ENCODE results near the gene NDUFB10. TPM values are rescaled to one million over a fixed set of nuclear protein-coding genes. Genes with fewer than 3 reads are reported as not detected.

Gene NDUFB10
- polyA plus RNA-seq, 1 of the 3 experiments (the other 2 are of a cell fraction): 468 TPM

DNA sequence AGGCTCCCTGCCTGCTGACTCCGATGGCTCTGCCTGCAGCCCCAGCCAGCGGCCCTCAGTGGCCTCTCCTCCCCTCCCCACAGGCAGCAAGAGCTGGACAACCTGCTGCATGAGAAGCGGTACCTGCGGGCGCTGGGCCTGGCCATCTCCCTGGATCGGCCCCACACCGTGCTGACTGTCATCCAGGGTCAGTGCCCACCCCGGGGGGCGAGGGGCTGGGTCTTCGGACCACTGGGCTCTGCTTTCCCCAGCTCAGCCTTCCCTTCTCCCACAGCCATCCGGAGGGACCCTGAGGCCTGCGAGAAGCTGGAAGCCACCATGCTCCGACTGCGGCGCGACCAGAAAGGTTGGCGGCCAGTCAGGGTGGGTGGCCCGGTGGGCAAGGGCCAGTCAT is 18.5 kb downstream of the NDUFB10 start (continued):
- TF ChIP-seq CHD2 (IDR thresholded peaks at IDR 0.05; ENCODE audit: low read length, partially characterized antibody) (no peak), YY1 (IDR thresholded peaks at IDR 0.05; ENCODE audit: low read depth) (no peak), MXI1 (IDR thresholded peaks at IDR 0.05; ENCODE audit: low read depth, low read length) (no peak)

DNA sequence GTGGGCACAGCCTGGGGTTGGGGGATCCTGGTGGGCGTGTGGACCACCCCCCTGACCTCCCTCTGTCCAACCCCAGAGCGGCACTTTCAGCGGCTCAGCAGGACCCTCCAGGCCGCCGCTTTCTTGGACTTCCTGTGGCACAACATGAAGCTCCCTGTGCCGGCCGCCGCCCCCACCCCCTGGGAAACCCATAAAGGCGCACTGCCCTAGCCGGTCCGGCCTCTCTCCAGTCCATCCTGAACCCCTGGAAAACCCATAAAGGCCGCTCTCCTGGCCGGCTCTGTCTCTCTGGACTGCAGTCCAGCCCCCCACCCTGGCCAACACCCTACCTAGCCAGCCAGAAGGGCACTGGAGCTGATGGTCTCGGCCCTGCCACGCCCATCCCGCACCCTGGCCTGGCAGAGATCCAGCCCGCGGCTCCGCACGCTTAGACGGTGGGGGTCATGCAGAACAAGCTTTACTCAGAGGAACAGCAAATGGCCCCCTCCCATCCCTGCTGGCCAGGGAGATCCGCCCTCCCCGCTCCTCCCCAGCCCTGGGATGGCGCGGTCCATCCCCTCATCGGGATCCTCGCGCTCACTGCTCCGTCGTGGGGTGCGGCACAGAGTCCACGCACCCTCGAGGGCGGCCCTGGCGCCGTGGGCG is 19.3 kb downstream of the NDUFB10 start:
- Histone ChIP-seq H3K9ac (no peak overlapping the region), H4K20me1 (ENCODE audit: insufficient read depth) (no peaks in the 10 kb centered on the region), H3K27ac (ENCODE audit: low read depth in 2 of 2, low read length in 1 of 2) (no peak overlapping the region), H3K9me2 (no peaks in the 10 kb centered on the region), H3K9me3 (no peaks in the 10 kb centered on the region), H3K4me2 (no peak overlapping the region), H2AFZ (ENCODE audit: low read depth) (no peak overlapping the region), H3K27me3 (ENCODE audit: insufficient read depth) (no peaks in the 10 kb centered on the region), H3K4me1 (ENCODE audit: control insufficient read depth in 1 of 2, insufficient read depth in 2 of 2, low read depth in 1 of 2, low read length in 1 of 2) (peaks cover 0 to 8% of the 10 kb centered on the region in 2 experiments; a peak in 1 of 4 replicates), H3K79me2 (ENCODE audit: insufficient read depth) (peaks cover 6% of the 10 kb centered on the region; the same call in 1 of the 2 replicates), H3K4me3 (ENCODE audit: low read depth in 2 of 2, low read length in 1 of 2) (no peak overlapping the region), H3F3A (replicated peaks; ENCODE audit: insufficient read depth) (peaks cover 14% of the 10 kb centered on the region), H3K36me3 (replicated peaks in 1 of 2; ENCODE audit: control insufficient read depth in 1 of 2, insufficient read depth in 2 of 2, low read length in 1 of 2) (peaks cover 7 to 49% of the 10 kb centered on the region in 2 experiments)
- TF ChIP-seq RFX5 (IDR thresholded peaks at IDR 0.05; ENCODE audit: low read length): no peak
- TF ChIP-seq SMC3 (IDR thresholded peaks at IDR 0.05; ENCODE audit: low read depth, low read length): no peak
- no peak for TF ChIP-seq RXRA (IDR thresholded peaks at IDR 0.05; ENCODE audit: borderline replicate concordance, low read depth)
- TF ChIP-seq, protein P1, sequence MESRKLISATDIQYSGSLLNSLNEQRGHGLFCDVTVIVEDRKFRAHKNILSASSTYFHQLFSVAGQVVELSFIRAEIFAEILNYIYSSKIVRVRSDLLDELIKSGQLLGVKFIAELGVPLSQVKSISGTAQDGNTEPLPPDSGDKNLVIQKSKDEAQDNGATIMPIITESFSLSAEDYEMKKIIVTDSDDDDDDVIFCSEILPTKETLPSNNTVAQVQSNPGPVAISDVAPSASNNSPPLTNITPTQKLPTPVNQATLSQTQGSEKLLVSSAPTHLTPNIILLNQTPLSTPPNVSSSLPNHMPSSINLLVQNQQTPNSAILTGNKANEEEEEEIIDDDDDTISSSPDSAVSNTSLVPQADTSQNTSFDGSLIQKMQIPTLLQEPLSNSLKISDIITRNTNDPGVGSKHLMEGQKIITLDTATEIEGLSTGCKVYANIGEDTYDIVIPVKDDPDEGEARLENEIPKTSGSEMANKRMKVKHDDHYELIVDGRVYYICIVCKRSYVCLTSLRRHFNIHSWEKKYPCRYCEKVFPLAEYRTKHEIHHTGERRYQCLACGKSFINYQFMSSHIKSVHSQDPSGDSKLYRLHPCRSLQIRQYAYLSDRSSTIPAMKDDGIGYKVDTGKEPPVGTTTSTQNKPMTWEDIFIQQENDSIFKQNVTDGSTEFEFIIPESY (IDR thresholded peaks at IDR 0.05; ENCODE audit: borderline replicate concordance, low read depth): no peak
- no peak for TF ChIP-seq EP300 (IDR thresholded peaks at IDR 0.05; ENCODE audit: borderline replicate concordance in 1 of 2, low read depth in 1 of 2, low read length in 1 of 2)
- no peak for TF ChIP-seq RAD21 (IDR thresholded peaks at IDR 0.05; ENCODE audit: low read length)
- no peak for TF ChIP-seq CHD2 (IDR thresholded peaks at IDR 0.05; ENCODE audit: low read length, partially characterized antibody)
- TF ChIP-seq MEF2A (IDR thresholded peaks at IDR 0.05; ENCODE audit: borderline replicate concordance, low read depth): no peak
- no peak for TF ChIP-seq FOXJ3 (CRISPR knock-in tag; IDR thresholded peaks at IDR 0.05)
- no peak for TF ChIP-seq TEAD4 (IDR thresholded peaks at IDR 0.05; ENCODE audit: borderline replicate concordance, insufficient read depth)
- TF ChIP-seq, protein P2, sequence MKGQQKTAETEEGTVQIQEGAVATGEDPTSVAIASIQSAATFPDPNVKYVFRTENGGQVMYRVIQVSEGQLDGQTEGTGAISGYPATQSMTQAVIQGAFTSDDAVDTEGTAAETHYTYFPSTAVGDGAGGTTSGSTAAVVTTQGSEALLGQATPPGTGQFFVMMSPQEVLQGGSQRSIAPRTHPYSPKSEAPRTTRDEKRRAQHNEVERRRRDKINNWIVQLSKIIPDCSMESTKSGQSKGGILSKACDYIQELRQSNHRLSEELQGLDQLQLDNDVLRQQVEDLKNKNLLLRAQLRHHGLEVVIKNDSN (IDR thresholded peaks at IDR 0.05; ENCODE audit: borderline replicate concordance, low read depth): no peak
- no peak for TF ChIP-seq GABPA (IDR thresholded peaks at IDR 0.05; ENCODE audit: low read depth)
- no peak for TF ChIP-seq POLR2AphosphoS5 (IDR thresholded peaks at IDR 0.05; ENCODE audit: low read depth, low read length)
- TF ChIP-seq, protein P3, sequence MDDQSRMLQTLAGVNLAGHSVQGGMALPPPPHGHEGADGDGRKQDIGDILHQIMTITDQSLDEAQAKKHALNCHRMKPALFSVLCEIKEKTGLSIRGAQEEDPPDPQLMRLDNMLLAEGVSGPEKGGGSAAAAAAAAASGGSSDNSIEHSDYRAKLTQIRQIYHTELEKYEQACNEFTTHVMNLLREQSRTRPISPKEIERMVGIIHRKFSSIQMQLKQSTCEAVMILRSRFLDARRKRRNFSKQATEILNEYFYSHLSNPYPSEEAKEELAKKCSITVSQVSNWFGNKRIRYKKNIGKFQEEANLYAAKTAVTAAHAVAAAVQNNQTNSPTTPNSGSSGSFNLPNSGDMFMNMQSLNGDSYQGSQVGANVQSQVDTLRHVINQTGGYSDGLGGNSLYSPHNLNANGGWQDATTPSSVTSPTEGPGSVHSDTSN (IDR thresholded peaks at IDR 0.05): no peak
- TF ChIP-seq, protein P4, sequence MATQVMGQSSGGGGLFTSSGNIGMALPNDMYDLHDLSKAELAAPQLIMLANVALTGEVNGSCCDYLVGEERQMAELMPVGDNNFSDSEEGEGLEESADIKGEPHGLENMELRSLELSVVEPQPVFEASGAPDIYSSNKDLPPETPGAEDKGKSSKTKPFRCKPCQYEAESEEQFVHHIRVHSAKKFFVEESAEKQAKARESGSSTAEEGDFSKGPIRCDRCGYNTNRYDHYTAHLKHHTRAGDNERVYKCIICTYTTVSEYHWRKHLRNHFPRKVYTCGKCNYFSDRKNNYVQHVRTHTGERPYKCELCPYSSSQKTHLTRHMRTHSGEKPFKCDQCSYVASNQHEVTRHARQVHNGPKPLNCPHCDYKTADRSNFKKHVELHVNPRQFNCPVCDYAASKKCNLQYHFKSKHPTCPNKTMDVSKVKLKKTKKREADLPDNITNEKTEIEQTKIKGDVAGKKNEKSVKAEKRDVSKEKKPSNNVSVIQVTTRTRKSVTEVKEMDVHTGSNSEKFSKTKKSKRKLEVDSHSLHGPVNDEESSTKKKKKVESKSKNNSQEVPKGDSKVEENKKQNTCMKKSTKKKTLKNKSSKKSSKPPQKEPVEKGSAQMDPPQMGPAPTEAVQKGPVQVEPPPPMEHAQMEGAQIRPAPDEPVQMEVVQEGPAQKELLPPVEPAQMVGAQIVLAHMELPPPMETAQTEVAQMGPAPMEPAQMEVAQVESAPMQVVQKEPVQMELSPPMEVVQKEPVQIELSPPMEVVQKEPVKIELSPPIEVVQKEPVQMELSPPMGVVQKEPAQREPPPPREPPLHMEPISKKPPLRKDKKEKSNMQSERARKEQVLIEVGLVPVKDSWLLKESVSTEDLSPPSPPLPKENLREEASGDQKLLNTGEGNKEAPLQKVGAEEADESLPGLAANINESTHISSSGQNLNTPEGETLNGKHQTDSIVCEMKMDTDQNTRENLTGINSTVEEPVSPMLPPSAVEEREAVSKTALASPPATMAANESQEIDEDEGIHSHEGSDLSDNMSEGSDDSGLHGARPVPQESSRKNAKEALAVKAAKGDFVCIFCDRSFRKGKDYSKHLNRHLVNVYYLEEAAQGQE (IDR thresholded peaks at IDR 0.05; ENCODE audit: low read depth, low read length): no peak
- no peak for TF ChIP-seq RCOR1 (IDR thresholded peaks at IDR 0.05; ENCODE audit: low read length)
- TF ChIP-seq, protein P5, sequence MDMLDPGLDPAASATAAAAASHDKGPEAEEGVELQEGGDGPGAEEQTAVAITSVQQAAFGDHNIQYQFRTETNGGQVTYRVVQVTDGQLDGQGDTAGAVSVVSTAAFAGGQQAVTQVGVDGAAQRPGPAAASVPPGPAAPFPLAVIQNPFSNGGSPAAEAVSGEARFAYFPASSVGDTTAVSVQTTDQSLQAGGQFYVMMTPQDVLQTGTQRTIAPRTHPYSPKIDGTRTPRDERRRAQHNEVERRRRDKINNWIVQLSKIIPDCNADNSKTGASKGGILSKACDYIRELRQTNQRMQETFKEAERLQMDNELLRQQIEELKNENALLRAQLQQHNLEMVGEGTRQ (IDR thresholded peaks at IDR 0.05; ENCODE audit: borderline replicate concordance, low read depth, low read length): no peak
- no peak for TF ChIP-seq TCF12 (IDR thresholded peaks at IDR 0.05)
- TF ChIP-seq MXI1 (IDR thresholded peaks at IDR 0.05; ENCODE audit: low read depth, low read length): no peak
- no peak for DNase-seq
- ChIA-PET POLR2A (no interaction called here), CTCF (no interaction called here)
- WGBS (ENCODE audit: low lambda C conversion rate): 98% methylated on average over 11 of the region's 37 CpGs
